ENCODE data around the gene SLC16A4. TPM values are rescaled to one million over a fixed set of nuclear protein-coding genes. Genes with fewer than 3 reads are reported as not detected.
"Not testable (repeated sequence)": the region's sequence is repeated elsewhere in the genome, so short reads cannot be mapped to it uniquely, and the experiment has no call there.

Gene SLC16A4
- total RNA-seq, 2 donors from 2014 or later, result 1.7 to 9.0 TPM

DNA sequence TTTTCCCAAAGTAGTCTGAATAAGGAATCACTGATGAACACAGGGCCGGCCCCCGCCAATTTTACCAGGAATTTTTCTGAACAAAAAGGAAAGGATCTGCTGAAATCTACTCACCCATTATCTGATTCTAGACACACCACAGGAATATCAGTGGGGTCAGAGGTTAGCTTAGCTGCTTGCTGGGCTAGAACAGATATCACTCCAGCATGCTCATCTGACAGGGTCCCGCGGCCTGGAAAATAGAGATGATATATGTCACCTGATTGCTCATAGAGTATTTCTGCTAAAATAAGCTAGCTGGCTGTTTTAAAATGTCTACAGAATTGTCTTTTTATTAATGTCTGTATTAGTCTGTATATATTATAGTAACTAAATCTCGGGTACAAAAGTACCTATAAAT, 13.0 kb upstream of the SLC16A4 start:
- WGBS, result 93% methylated on average over 5 of the region's 5 CpGs
- H3K27me3 ChIP-seq (replicated peaks; ENCODE audit: insufficient read depth), result no peaks in the 10 kb centered on the region
- no peak overlapping the region for H3K27ac ChIP-seq
- TF ChIP-seq, protein P1, sequence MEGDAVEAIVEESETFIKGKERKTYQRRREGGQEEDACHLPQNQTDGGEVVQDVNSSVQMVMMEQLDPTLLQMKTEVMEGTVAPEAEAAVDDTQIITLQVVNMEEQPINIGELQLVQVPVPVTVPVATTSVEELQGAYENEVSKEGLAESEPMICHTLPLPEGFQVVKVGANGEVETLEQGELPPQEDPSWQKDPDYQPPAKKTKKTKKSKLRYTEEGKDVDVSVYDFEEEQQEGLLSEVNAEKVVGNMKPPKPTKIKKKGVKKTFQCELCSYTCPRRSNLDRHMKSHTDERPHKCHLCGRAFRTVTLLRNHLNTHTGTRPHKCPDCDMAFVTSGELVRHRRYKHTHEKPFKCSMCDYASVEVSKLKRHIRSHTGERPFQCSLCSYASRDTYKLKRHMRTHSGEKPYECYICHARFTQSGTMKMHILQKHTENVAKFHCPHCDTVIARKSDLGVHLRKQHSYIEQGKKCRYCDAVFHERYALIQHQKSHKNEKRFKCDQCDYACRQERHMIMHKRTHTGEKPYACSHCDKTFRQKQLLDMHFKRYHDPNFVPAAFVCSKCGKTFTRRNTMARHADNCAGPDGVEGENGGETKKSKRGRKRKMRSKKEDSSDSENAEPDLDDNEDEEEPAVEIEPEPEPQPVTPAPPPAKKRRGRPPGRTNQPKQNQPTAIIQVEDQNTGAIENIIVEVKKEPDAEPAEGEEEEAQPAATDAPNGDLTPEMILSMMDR (IDR thresholded peaks at IDR 0.05), result no peak
- TF ChIP-seq POLR2AphosphoS5 (IDR thresholded peaks at IDR 0.05) (no peak), POLR2A (IDR thresholded peaks at IDR 0.05) (no peak)
- intact Hi-C loops (cut with DNase I), result no loop called here
- H3K4me1 ChIP-seq (replicated peaks), result peaks cover 7% of the 10 kb centered on the region
- no peak for DNase-seq (ENCODE audit: low spot score)
- H3K9me3 ChIP-seq, result no peaks in the 10 kb centered on the region
- H3K36me3 ChIP-seq, result peaks cover 11 to 12% of the 10 kb centered on the region in 2 donors
- no peak overlapping the region for H3K4me3 ChIP-seq

DNA sequence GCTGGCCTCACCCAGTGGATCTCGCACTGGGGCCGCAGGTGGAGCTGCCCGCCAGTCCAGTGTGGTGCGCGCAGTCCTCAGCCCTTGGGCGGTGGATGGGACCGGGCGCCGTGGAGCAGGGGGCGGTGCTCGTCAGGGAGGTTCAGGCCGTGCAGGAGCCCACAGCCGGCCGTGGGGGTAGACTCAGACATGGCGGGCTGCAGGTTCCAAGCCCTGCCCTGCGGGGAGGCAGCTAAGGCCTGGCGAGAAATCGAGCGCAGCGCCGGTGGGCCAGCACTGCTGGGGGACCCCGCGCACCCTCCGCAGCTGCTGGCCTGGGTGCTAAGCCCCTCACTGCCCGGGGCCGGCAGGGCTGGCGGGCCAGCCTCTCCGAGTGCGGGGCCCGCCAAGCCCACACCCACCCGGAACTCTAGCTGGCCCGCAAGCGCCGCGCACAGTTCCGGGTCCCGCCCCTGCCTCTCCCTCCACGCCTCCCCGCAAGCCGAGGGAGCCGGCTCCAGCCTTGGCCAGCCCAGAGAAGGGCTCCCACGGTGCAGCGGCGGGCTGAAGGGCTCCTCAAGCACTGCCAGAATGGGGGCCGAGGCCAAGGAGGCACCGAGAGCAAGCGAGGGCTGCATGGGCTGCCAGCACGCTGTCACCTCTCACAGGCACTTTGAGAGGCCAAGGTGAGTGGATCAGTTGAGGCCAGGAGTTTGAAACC, 5.6 kb upstream of the SLC16A4 start:
- WGBS, result 97% methylated on average over 46 of the region's 48 CpGs
- H3K36me3 ChIP-seq; H3K4me3 ChIP-seq; H3K27me3 ChIP-seq (replicated peaks; ENCODE audit: insufficient read depth); DNase-seq (ENCODE audit: low spot score); H3K27ac ChIP-seq; H3K9me3 ChIP-seq; H3K4me1 ChIP-seq (replicated peaks); intact Hi-C loops (cut with DNase I): not testable (repeated sequence)

- no peak overlapping the region for H3K27ac ChIP-seq
- no peak overlapping the region for H3K4me3 ChIP-seq
- H3K4me1 ChIP-seq (replicated peaks), result no peaks in the 10 kb centered on the region
- intact Hi-C loops (cut with DNase I), result loop anchor here (5.0 kb wide), 1 partner anchor 57 kb away; the partner anchor contains the start of gene RBM15
- 95% methylated on average over 3 of the region's 3 CpGs for WGBS
- H3K9me3 ChIP-seq, result no peaks in the 10 kb centered on the region
- DNase-seq (ENCODE audit: low spot score), result no peak
- TF ChIP-seq, protein P1 (IDR thresholded peaks at IDR 0.05), result no peak
- TF ChIP-seq POLR2A (IDR thresholded peaks at IDR 0.05) (no peak), POLR2AphosphoS5 (IDR thresholded peaks at IDR 0.05) (no peak)
- H3K36me3 ChIP-seq, result no peaks in the 10 kb centered on the region
- no peaks in the 10 kb centered on the region for H3K27me3 ChIP-seq (replicated peaks; ENCODE audit: insufficient read depth)
Observed at GRCh38 chr1:110394493-110394820, 3.6 kb upstream of the SLC16A4 start.

GRCh38 chr1:110393691-110394492, 3.1 kb upstream of the SLC16A4 start:
- intact Hi-C loops (cut with DNase I), result loop anchor here (5.0 kb wide), 1 partner anchor 57 kb away; the partner anchor contains the start of gene RBM15
- no peaks in the 10 kb centered on the region for H3K4me1 ChIP-seq (replicated peaks)
- 71% methylated on average over 3 of the region's 3 CpGs for WGBS
- no peak for TF ChIP-seq POLR2A (IDR thresholded peaks at IDR 0.05)
- TF ChIP-seq, protein P1 (IDR thresholded peaks at IDR 0.05), result no peak
- no peak for TF ChIP-seq POLR2AphosphoS5 (IDR thresholded peaks at IDR 0.05)
- no peaks in the 10 kb centered on the region for H3K27me3 ChIP-seq (replicated peaks; ENCODE audit: insufficient read depth)
- no peak overlapping the region for H3K27ac ChIP-seq
- H3K36me3 ChIP-seq, result no peaks in the 10 kb centered on the region
- DNase-seq (ENCODE audit: low spot score), result no peak
- H3K4me3 ChIP-seq, result no peak overlapping the region
- H3K9me3 ChIP-seq, result no peaks in the 10 kb centered on the region

DNA sequence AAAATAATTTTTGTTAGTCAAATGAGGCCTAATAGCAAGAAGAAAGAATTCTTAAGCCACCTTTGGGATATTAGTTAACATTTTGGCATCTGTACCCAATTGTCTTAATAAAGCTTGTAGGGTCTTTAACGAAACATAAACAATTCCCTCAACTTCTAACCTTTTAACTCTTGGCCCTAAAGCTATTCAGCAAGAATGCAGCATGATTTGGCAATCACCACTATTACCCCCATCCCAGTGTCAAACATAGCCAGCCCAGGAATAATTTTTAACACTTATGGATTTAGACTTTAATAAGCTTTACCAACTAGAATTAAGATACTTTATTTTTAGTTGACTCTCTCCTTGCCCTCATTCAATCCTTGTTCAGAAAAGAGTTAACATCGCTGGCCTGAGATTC, 2.5 kb upstream of the SLC16A4 start:
- DNase-seq (ENCODE audit: low spot score), result no peak
- no peaks in the 10 kb centered on the region for H3K36me3 ChIP-seq
- no peak overlapping the region for H3K4me3 ChIP-seq
- H3K27ac ChIP-seq, result no peak overlapping the region
- H3K9me3 ChIP-seq, result no peaks in the 10 kb centered on the region
- H3K4me1 ChIP-seq (replicated peaks), result no peaks in the 10 kb centered on the region
- TF ChIP-seq, protein P1 (IDR thresholded peaks at IDR 0.05), result no peak
- no peak for TF ChIP-seq POLR2AphosphoS5 (IDR thresholded peaks at IDR 0.05)
- TF ChIP-seq POLR2A (IDR thresholded peaks at IDR 0.05), result no peak
- no peaks in the 10 kb centered on the region for H3K27me3 ChIP-seq (replicated peaks; ENCODE audit: insufficient read depth)
- intact Hi-C loops (cut with DNase I), result loop anchor here (5.0 kb wide), 1 partner anchor 56 kb away; the partner anchor contains the start of gene RBM15
- 79% methylated on average over 2 of the region's 2 CpGs for WGBS

Measured in prostate gland (tissue), 2 donors.